Activated CD4-positive, alpha-beta T cell treated with anti-CD3 and anti-CD28 coated beads, Interleukin-2, Interleukin-6, amounts not matched to agents 100 ng/mL and 50 ng/mL, durations not matched to agents 16 hours and 8 hours (primary cell): ENCODE measurements around the gene KRTAP10-2.
A peak's percentile ranks its signal among the peaks of the same experiment; 100 is the strongest.
"Not testable (repeated sequence)": the region's sequence is repeated elsewhere in the genome, so short reads cannot be mapped to it uniquely, and the experiment has no call there.

Experiments
- DNase-seq: peaks from one replicate; pipeline ENCODE4 v3.0.0-alpha.2; 2020

Gene KRTAP10-2

GRCh38 chr21:44511938-44512275 lies 39.4 kb downstream of the KRTAP10-2 start:
- DNase-seq: no peak

- no peak for DNase-seq
Measured at GRCh38 chr21:44511219-44511937, 39.9 kb downstream of the KRTAP10-2 start.

- peak; percentile 78 for DNase-seq
Measured at GRCh38 chr21:44510508-44511218, 40.6 kb downstream of the KRTAP10-2 start.

- DNase-seq: no peak
Measured at GRCh38 chr21:44510109-44510507, 41.2 kb downstream of the KRTAP10-2 start.

GRCh38 chr21:44509539-44509938 lies 41.8 kb downstream of the KRTAP10-2 start:
- no peak for DNase-seq

GRCh38 chr21:44508711-44509445 lies 42.4 kb downstream of the KRTAP10-2 start:
- DNase-seq: no peak

- DNase-seq: no peak
Measured at GRCh38 chr21:44508426-44508710, 42.9 kb downstream of the KRTAP10-2 start.

- DNase-seq: no peak
Measured at GRCh38 chr21:44507673-44508425, 43.5 kb downstream of the KRTAP10-2 start.

GRCh38 chr21:44506279-44507255 lies 44.7 kb downstream of the KRTAP10-2 start:
- no peak for DNase-seq

- DNase-seq: no peak
Measured at GRCh38 chr21:44505673-44506278, 45.5 kb downstream of the KRTAP10-2 start.

GRCh38 chr21:44503901-44504399 lies 47.4 kb downstream of the KRTAP10-2 start:
- DNase-seq: no peak

- not testable (repeated sequence) for DNase-seq
Measured at GRCh38 chr21:44503006-44503889, 48.1 kb downstream of the KRTAP10-2 start.

- no peak for DNase-seq
Measured at GRCh38 chr21:44502171-44502958, 48.9 kb downstream of the KRTAP10-2 start.
